ENCODE data around the gene NHERF1.

The NHERF1 gene

GRCh38 chr17:74784125-74784810 is 35.8 kb downstream of the NHERF1 start:
- DNase-seq (ENCODE audit: low read depth in 2 of 2), result no peak

- no peak for DNase-seq (ENCODE audit: low read depth in 2 of 2)
These were observed 36.9 kb downstream of the NHERF1 start for GRCh38 chr17:74785096-74785980.

- no peak for DNase-seq (ENCODE audit: low read depth in 2 of 2)
These were observed 37.5 kb downstream of the NHERF1 start for GRCh38 chr17:74785981-74786360.

GRCh38 chr17:74786431-74787055 is 38.1 kb downstream of the NHERF1 start:
- no peak for DNase-seq (ENCODE audit: low read depth in 2 of 2)

- no peak for DNase-seq (ENCODE audit: low read depth in 2 of 2)
These were observed 42.0 kb downstream of the NHERF1 start for GRCh38 chr17:74790161-74791058.

GRCh38 chr17:74792586-74793105 is 44.2 kb downstream of the NHERF1 start:
- no peak for DNase-seq (ENCODE audit: low read depth in 2 of 2)

GRCh38 chr17:74795327-74796020 is 47.0 kb downstream of the NHERF1 start:
- DNase-seq (ENCODE audit: low read depth in 2 of 2), result no peak

- no peak for DNase-seq (ENCODE audit: low read depth in 2 of 2)
These were observed 47.8 kb downstream of the NHERF1 start for GRCh38 chr17:74796211-74796610.

GRCh38 chr17:74796866-74797265 is 48.4 kb downstream of the NHERF1 start:
- no peak for DNase-seq (ENCODE audit: low read depth in 2 of 2)

GRCh38 chr17:74797824-74798223 is 49.4 kb downstream of the NHERF1 start:
- no peak for DNase-seq (ENCODE audit: low read depth in 2 of 2)

- DNase-seq (ENCODE audit: low read depth in 2 of 2), result no peak
These were observed 49.8 kb downstream of the NHERF1 start for GRCh38 chr17:74798239-74798707.

GRCh38 chr17:74799097-74799496 is 50.7 kb downstream of the NHERF1 start:
- DNase-seq (ENCODE audit: low read depth in 2 of 2), result no peak

GRCh38 chr17:74800531-74800930 is 52.1 kb downstream of the NHERF1 start:
- no peak for DNase-seq (ENCODE audit: low read depth in 2 of 2)

- no peak for DNase-seq (ENCODE audit: low read depth in 2 of 2)
These were observed 53.5 kb downstream of the NHERF1 start for GRCh38 chr17:74801896-74802295.

GRCh38 chr17:74803388-74803930 is 55.0 kb downstream of the NHERF1 start:
- no peak for DNase-seq (ENCODE audit: low read depth in 2 of 2)

GRCh38 chr17:74803971-74804370 is 55.5 kb downstream of the NHERF1 start:
- DNase-seq (ENCODE audit: low read depth in 2 of 2), result no peak

- DNase-seq (ENCODE audit: low read depth in 2 of 2), result no peak
These were observed 56.3 kb downstream of the NHERF1 start for GRCh38 chr17:74804683-74805082.

- DNase-seq (ENCODE audit: low read depth in 2 of 2), result no peak
These were observed 57.2 kb downstream of the NHERF1 start for GRCh38 chr17:74805591-74805991.

GRCh38 chr17:74806334-74806733 is 57.9 kb downstream of the NHERF1 start:
- DNase-seq (ENCODE audit: low read depth in 2 of 2), result no peak

GRCh38 chr17:74807441-74807840 is 59.0 kb downstream of the NHERF1 start:
- DNase-seq (ENCODE audit: low read depth in 2 of 2), result no peak

Data from stimulated activated CD4-positive, alpha-beta T cell treated with anti-CD3 and anti-CD28 coated beads, Interleukin-1b, Interleukin-23, amount 100 ng/mL, for 4 hours (primary cell).